DMS 273 treated with DMSO at 0.1 percent for 48 hours (cell line): ENCODE data around the gene MBTPS1.
"Not testable (repeated sequence)": the region's sequence is repeated elsewhere in the genome, so short reads cannot be mapped to it uniquely, and the experiment has no call there.

Source experiments
- DNase-seq: peaks from one replicate; lab custom pipeline; 2025; lab: John Stamatoyannopoulos, UW

Gene MBTPS1

DNA sequence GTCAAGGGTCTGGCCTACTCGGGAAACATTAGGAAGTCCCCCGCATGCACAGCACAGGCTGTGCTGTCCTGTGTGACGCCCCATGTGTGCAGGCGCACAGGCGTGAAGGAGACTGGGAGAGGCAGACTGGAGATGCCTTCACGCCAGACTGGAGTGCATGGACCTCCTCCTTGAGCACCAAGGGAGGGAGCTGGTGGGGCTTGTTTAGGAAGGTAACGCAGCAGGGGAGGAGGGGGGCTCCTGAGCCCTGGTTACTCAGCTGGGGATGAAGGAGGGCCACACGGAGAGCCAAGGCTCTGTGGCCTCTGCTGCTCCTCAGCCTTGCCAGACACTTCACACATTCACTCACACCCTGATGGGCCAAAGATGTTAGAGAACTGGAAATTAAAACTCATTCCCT lies 20.5 kb upstream of the MBTPS1 start:
- no peak for DNase-seq

DNA sequence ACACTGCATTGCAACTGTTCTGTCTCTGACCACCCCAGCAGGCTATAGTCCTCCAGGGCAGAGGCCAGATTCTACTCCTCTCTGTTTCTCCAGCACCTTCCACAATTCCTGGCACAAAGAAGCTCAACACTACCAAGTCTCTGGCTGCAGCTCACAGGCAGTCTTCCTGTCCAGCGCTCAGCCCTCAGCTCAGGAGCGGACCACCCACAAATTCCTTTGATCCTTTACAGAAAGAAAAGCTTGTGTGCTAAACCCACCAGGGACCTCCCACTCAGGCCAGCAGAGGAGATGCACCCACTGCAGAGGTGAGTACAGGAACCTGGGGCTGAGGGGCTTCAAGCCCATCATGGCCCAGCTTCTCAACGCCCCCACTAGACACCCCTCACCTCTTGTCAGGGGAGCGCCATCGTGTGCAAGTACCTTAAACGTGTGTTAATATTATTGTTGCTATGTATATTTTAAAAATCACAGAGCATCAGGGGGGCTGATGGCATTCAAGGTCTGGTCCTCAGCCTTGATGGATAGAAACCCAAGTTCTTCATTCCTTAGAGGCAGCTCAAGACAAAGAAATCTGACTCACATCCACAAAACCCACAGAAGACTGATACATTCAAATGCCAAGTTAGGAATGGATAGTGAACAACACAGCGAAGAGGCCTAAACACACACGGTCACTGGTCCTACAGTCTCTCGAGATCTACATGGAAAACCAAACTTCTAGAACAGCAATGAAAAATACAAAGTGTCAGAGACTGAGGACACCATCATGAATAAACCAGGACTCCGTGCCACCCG lies 19.8 kb upstream of the MBTPS1 start:
- no peak for DNase-seq

DNA sequence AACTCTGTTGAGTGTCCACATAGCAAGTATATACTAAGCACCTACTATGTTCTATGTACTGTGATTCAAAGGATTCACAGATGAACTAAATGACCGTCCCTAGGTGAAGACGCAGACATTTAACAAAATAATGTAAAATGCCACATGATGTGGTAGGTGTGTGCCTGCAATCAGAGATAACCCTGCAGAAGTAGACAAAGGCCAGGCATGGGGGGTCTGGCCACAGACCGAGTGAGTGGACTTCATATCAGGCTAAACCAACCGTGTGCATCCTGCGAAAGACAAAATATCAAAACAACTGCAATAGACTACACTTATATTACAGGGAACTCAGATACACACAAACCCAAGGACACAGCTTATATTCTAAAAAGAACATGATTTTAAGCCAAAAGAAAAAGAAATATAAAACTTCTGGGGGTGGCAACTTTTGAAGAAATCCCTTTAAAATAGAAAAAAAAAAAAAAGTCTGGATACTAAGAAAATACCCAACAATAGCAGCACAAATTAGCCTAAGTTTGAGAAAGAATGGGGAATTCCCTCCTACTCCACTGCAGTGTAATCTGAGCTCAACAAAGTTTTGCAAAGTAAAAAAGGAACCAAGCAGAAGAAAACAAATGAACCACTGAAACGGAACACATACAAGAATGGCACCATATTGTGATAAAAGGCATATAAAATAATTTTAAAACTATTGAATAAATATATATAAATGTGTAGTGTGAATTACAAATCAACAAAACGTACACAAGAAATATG lies 16.0 kb upstream of the MBTPS1 start:
- no peak for DNase-seq

DNA sequence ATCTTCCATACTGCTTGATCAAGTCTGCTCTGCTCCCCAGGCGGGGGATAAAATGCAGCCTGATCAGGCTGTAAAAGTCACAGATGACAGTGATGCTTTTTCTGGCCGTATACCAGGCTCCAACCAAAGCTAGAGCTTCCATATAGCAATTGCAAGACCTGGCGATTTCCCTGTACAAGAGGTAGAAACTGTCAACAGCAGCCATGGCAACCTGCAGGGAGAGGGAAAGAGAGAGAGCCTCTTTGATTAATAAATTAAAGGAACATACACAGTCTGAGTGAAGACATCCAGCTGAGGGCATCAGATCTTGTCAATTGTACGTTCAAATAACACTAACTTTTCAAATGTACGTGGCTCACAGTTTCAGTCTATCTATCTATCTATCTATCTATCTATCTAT lies 14.4 kb upstream of the MBTPS1 start:
- no peak for DNase-seq

DNA sequence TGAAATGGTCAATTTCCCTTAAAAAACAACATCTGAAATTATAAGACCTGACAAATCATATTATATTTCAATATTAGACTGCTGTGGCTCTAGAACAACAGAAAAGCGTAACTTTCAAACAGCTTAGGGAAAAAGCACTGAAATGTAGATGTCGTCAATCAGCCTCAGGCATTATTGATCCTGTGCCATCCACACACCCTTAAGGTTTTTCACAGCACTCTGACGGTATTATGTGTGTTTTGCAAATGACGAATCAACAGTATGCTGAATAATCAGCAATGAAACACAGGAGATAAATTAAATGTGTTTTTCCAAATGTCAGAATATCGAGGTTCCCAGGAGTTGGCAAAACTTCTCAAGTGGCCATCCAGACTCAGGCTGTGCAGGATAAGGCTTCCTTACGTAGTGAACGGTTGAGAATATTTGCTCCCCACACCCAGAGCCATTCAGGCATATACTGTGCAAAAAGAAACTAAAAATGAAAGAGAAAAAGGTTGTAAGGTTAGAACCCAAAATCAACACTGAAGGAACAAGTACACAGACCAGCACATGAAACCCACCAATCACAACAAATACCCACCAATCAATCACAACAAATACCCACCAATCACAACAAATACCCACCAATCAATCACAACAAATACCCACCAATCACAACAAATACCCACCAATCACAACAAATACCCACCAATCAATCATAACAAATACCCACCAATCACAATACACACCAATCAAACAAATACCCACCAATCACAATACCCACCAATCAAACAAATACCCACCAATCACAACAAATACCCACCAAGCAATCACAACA lies 7.7 kb upstream of the MBTPS1 start:
- DNase-seq: no peak

DNA sequence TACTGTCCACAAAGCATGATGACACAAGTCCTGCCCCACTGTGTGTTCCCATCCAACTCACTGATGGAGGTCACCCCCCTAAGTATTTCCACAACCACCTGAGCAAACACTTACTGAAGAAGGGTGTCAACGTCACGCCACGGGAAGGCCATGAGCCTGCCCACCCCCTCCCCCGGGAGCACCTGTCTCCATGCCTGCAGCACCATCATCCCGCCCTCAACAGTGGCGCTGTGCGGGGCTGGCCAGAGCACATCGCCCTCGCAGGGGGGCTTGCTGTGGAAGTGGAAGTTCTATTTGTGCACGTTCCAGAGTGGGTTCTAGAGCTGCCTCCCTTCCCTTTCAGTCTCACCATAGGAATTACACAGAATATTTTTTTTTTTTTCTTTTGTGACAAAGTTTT lies 4.3 kb upstream of the MBTPS1 start:
- no peak for DNase-seq

DNA sequence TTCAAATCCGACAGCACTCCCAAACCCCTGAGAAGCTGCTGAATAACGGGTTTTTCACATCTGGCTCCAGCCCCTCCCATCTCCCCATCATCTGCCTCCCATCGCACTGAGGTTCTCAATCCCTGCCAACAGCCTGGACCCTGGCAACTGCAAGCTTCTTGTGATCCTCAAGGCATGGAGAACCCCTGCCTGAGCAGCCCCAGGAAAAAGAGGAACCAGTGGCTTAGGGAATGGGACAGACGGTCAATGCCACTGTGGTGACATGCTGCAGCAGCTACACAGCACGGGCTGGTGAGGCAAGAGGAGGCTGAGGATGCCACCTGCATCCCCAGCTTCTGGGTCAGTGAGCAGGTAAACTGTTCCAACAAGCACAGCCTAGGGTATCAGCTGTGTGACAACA lies 3.3 kb upstream of the MBTPS1 start:
- DNase-seq: no peak

DNA sequence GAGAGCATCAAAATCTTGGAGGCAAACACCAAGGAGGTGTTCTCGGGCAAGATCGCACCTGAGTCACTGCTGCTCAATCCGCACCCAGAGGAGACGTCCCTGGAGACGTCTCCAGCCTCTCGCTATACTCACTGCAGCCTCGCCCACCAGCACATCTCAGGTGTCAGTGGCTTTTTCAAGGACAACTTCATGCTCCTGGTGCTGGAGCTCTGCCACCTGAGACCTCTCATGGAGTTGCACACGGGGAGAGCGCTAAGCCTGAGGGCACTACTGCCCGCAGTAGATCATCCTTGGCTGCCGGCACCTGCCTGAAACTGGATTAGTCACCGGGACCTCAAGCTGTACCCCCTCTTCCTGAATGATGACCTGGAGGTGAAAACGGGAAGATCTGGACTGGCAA lies 2.6 kb upstream of the MBTPS1 start:
- no peak for DNase-seq

DNA sequence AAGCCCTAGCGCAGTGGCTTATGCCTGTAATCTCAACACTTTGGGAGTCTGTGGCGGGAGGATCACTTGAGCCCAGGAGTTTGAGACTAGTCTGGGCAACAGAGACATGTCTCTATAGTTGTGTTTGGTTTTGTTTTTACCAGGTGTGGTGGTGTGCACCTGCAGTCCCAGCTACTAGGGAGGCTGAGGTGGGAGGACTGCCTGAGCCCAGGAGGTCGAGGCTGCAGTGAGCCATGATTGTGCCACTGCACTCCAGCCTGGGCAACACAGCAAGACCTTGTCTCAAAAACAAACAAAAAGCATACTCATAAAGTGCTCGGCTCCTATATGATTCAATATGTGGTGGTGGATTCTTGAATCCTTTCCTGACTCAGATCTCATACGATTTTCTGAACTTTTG lies 1.6 kb upstream of the MBTPS1 start:
- DNase-seq: not testable (repeated sequence)

DNA sequence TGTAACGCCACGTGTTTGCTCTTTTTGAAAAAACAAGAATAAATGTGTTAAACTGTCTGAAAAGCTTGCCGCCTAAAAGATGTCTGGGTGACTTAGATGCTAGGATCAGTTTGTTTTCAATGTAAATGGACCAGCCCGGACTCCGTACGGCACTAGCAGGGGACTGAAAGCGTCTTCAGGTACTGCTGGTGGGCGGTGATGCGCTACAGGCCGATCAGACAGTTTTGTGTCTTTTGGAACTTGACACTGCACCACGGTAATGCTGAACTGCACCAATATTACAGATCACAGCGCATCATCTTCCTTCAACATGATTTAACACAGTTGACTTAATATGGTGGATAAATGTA lies 727 bp upstream of the MBTPS1 start:
- no peak for DNase-seq

DNA sequence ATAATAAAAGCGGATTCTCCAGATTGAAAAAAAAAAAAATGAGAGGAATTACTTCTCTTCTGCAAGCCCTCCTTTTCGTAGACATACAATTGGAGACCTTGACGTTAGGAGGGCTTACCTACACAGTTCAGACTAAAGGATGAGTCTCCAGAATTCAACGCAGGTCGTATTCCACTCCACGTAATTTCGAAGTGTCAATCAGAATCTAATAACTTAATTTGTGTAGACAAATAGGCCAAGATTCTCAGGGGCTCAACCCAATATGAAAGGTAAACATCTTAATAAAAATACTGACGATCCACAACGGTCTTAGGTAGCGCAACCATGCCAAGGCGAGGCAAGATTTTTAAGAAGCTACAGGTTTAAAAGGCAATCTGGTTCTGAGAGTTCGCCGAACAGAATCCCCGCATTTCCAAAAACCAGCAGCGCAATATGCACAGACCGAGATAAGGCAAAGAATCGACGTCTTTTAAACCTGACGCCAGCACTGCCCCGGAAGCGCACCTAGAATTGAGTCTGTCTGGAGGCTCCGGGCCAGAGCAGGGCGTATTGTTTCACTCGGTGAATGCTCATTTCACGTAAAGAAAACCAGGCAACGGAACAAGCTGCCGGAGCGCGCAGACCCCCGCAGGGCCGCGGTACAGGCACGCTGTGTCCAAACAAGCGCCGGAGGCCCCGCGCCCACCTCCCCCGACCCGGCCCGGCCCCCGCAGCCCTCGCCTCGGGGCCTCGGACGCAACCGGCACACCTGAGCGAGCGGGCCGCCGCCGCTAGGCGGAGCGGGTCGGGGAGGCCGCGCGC lies 623 bp downstream of the MBTPS1 start:
- no peak for DNase-seq

DNA sequence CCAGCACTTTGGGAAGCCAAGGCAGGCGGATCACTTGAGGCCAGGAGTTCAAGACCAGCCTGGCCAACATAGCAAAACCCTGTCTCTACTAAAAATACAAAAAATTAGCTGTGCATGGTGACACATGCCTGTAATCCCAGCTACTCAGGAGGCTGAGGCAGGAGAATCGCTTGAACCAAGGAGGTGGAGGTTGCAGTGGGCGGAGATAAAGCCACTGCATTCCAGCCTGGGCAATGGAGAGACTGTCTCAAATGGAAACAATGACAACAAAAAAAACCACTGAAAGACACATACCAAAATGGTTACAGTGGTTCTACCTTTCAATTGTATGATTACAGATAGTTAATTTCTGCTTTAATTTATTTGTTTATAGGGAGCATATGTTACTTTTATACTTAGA lies 4.8 kb downstream of the MBTPS1 start:
- not testable (repeated sequence) for DNase-seq

DNA sequence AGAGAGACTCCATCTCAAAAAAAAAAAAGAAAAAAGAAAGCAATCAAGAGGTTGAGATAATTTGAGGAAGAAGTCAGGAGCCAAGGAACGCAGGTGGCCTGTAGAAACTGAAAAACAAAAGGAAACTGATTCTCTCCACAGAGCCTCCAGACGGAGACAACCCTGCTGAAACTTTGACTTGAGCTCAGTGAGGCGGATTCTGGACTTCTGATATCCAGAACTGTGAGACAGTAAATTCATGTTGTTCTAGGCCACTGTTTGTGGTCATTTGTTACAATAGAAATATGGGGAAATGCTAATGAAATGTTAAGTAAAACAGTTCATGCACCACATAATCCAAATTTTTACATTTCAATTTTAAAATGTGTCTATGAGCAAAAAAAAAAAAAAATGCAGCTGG lies 5.2 kb downstream of the MBTPS1 start:
- DNase-seq: no peak

DNA sequence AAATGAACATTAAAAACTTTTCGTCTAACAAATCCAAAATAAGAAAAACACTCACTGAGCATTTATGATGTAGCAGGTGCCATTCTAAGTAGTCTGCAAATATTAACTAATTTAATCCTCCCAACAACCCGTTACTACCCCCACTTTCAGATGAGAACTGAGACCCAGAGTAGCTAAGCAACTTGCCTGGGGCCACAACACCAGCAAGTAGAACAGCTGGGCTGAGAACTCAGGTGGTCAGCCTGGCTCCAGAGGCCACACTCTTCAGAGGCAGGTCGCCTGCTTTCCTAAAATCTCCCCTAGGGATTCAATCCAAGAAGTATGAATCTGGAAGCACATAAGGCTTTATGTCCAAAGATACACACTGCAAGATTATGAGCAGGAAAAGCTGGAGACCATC lies 6.2 kb downstream of the MBTPS1 start:
- no peak for DNase-seq

DNA sequence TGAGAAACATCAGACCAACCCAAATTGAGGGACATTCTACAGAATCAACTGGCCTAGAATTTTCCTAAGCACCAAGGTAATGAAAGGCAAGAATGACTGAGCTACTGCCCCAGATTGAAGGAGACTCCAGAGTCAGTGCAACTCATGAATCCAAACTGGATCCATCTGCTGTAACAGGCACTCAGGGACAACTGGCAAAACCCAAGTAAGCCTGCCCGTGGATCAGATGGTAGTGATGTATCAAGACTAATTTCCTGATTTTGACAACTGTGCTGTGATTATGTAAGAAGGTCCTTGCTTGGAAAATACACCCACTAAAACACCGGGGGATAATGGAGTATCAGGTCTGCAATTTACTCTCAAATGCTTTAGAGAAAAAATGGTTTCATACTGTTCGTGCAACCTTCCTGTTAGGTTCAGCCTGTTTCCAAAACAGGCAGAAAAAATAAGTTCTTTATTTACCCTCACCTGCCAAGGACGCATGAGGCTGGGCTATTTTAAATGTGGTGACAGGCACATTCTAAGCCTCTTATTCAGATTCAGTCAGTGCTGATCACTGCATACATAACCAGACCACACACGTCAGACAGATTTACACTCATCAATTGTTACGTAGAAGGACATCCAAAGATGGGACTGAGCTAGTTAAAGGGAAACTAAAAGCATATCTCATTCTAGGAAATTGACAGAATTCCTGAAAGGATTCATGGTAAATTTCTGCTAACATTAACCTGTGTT lies 7.0 kb downstream of the MBTPS1 start:
- no peak for DNase-seq

DNA sequence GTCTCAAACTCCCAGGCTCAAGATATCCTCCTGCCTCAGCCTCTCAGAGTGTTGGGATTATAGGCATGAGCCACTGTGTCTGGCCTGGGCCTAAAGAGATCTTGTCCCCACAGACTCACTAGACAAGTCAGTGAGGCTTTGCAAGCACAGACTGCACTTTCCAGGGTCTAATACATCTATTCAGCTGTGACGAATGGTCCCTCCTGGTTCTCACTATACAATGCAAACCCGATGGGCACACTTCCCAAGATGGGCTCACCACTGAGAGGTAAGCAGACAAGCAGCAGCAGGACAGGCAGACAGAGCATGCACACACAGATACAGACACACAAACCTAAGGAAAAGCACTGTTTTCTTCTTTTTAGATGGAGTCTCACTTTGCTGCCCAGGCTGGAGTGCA lies 8.8 kb downstream of the MBTPS1 start:
- no peak for DNase-seq

DNA sequence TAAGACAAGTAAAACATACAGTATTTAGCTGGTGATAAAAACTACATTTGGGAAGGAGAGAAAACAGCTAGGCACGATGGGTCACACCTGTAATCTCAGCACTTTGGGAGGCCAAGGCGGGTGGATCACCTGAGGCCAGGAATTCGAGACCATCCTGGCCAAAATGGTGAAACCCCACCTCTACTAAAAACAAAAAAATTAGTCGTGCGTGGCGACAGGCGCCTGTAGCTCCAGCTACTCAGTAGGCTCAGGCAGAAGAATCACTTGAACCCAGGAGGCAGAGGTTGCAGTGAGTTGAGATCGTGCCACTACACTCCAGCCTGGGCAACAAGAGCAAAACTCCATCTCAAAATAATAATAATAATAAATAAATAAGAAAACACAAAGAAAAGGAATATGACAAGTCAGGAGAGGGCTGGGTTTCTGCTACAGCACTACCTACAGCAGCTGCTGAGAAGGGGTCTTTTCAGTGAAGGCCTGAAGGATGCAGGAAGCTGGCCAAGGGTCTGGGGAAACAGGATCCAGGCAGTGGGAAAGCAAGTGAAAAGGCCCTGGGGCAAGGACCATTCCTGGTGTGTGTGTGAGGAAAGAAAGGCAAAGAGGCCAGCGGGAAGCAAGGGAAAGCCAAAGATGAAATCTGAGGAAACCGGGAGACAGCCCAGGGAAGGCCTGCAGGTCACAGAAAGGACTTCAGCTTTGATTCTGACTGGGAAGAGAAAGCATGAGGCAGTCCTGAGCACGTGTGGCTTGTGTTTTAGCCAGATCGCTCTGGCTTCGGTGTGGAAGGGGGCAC lies 10.6 kb downstream of the MBTPS1 start:
- no peak for DNase-seq

DNA sequence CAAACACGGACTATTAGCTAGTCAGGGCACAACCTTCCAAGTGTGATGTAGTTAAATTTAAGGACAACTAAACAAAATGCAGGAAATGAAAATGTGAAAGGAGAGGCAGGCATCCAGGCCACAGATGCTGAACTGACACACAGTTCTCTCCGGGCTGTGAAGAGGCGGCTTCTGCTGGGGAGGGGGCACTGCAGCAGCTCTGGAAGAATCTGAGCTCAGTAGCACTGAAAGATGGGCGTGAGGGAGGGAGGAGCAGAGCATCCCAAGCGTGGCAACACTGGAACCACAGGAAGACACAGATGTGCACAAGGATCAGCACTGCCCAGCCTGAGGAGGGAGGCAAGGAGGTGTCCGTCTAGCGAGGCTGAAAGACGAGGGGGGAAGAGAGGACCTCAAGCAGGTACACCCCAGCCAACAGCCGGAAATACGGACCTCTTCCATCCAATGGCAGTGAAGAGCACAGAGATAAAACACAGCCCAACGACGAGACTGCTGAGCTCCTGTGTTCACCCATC lies 11.4 kb downstream of the MBTPS1 start:
- no peak for DNase-seq

DNA sequence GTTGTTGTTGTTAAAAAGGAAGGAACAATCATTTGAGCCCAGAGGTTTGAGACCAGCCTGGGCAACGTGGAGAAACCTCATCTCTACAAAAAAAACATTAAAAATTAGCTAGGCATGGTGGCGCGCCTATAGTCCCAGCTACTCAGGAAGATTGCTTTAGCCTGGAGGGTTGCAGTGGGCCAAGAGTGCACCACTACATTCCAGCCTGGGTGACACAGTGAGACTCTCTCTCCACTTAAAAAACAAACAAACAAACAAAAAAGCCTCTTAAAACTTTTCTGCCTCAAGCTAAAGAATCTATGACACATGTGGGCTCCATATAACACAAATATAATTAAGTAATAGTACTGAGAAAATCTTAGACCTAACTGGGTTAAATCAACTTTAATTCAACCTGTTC lies 12.5 kb downstream of the MBTPS1 start:
- DNase-seq: no peak

DNA sequence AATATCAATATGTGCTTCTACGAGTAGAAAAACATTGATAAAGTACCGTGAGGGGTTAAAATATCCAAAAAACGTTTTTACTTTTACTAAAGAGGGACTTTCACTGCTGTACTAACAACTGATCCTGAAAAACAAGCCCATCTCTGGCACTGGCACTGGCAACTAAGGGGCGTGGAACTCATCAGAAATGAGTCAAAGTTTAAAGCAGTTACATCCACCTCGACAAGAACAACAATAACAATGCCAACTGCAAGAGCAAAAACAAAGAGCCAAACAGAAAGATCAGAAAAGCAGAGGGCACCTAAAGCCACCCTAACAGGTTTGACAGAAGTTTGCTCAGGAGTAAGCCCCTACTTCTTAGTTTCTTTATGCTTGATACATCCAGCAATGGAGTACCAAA lies 13.1 kb downstream of the MBTPS1 start:
- no peak for DNase-seq
